Activated naive CD8-positive, alpha-beta T cell treated with anti-CD3 and anti-CD28 coated beads, Interleukin-2, amount 50 U/mL, for 16 hours (primary cell): ENCODE data around the gene WNT7B.
"Not testable (repeated sequence)": the region's sequence is repeated elsewhere in the genome, so short reads cannot be mapped to it uniquely, and the experiment has no call there.

ENCODE experiments used
- DNase-seq: peaks from one replicate; pipeline ENCODE4 v3.0.0-alpha.2; 2020; ENCODE audit warnings: low read depth, low spot score

WNT7B gene

DNA sequence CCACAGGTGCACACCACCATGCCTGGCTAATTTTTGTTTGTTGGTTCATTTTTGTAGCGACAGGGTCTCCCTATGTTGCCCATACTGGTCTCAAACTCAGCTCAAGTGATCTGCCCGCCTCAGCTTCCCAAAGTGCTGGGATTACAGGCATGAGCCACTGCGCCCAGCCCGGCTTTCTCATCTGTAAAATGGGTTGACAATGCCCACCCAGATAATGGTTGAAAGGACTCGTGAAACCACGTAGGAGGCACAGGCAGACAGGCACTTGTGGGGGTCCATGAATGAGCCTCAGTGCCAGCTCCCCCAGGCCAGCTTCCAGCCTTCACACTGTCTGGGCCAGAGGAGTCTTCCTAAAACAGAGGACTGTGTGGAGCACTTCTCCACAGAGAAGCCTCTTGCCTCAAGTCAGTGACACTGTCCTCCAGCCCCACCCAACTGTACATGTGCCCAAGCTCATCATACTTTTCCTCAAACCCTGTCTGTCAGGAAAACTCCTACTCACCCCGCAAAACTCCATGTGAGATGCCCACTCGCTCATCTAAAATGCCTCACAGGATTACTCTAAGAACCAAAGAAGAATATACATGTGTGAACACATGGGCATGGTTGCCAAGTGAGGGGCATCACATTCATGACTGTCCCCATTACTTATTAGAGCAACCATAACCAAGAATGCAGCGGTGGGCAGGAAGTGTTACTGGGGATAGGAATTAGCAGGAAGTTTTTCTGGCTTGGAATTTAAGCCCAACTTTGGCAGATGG is 32.1 kb upstream of the WNT7B start:
- no peak for DNase-seq

DNA sequence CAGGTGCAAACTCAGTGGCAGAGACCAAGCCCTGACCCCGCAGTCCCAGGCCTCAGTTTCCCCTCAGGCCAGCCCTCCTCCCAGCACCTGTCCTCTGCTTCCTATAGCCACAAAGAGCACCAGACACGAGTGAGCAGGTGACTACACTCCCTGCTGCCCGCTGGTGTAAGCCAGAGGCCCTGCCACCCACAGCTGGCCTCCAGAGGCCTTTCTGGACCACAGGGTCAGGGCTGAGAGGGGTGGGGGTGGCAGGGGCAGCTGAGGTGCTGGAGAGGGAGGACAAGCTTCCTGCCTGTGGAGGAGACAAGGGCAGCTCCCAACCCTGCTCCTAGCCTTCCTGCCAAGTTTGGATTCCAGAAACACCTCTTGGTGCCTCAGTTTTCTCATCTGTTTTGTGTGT is 31.3 kb upstream of the WNT7B start:
- no peak for DNase-seq

DNA sequence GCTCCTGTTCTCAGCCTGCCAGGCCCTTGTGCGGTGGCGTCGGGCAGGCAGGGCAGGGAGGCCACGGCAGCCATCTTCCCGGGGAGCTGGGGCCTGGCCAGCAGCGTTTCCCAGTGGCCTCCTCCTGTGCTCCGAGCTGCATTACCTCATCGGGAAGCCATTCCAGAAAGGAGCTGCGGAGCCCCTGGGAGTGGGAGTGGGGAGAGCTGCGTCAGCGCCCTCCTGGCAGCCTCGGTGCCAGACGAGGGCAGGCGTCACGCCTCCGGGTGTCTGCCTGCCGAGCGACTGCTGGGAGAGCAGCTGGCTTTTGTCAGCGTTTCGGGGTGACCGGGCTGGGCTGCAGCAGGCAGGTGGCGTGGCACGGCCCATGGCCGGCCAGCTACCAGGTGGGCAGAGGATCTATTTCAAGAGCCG is 30.9 kb upstream of the WNT7B start:
- DNase-seq: no peak

DNA sequence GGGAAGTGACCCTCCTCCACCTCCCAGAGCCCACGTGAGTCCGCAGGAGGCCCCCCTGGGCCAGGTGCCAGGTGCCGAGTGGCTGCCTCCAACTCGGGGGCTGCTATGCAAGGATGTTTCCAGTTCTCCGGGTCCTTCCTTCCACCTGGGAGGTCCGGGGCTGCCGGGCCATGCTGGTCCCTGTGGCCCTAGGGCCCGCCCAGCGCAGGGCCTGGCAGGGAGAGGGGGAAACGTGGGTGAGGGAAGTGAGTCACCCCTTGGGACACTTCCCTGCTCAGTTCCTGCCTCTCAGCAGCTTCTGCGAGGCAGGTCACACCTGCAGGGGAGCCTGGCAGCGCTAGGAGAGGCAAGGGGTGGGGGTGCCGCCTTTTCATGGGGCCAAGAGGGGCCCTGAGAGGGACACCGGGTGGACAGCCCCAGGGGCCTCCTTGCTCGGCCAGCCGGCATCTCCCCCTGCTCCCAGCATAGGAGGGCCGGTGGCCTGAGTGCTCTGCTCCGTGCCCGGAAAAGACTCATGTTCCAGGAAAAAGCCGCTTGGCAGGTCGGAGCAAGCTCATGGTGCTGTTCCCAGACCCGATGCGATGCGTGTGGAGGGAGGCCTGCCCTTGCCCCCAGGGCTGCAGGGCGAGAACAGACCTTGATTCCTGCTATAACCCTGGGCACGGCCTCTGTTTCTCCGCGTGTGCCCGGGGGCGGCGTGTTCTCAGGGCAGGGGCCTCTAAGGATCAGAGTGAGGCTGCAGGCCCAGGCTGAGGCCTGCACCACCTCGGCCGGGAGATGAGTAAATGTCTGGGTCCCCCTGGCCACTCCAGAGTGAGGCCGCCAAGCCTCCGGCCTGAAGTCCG is 30.3 kb upstream of the WNT7B start:
- DNase-seq: no peak

DNA sequence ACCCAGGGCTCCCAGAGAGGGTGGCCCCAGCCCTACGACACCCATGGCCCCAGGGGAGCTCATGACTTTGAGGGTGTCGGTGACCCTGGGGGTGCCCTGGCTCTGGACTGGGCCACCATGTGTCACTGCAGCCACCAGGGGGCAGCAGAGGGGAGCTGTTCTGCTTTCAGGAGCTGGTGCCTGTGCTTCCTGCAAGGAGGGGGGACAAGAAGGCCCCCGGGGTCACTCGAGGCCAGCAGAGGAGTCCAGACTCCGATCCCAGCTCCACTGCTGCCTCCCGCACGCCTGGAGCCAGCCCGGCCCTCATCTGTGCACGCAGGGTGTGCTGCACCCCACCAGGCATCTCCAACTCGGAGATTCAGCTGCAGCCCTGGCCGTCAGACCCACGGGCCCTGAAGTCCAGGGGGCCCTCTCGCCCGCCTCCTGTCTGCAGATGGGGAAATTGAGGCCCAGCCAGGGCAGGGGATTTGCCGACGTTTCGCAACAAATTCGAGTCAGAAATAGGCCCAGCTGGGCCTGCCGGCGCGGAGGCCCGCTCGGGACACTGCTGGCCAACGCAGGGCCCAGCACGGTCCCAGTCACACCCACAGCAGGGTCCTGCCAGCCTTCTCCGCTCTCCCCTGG is 29.5 kb upstream of the WNT7B start:
- peak; percentile 76 for DNase-seq

DNA sequence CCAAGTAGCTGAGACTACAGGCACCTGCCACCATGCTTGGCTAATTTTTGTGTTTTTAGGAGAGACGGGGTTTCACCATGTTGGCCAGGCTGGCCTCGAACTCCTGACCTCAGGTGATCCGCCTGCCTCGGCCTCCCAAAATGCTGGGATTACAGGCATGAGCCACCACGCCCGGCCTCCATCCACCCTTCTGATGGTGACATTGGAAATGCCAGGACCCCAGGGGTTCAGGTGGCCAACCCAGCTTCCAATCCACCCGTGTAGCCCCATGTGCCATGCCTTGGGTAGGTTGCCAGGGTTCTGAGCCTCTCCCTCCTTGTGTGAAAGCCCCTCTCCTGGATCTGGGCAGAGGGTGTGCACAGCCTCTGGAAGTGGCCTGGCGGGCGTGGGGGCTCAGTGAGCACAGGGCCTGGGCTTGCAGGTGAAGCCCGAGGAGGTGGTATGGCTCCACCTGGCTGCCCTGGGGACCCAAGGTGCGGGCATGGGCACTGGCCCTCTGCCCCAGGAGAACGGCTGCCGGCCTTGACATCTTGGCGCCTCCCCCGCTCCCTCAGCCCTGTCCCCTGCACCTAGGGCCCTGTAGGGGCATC is 28.2 kb upstream of the WNT7B start:
- not testable (repeated sequence) for DNase-seq

DNA sequence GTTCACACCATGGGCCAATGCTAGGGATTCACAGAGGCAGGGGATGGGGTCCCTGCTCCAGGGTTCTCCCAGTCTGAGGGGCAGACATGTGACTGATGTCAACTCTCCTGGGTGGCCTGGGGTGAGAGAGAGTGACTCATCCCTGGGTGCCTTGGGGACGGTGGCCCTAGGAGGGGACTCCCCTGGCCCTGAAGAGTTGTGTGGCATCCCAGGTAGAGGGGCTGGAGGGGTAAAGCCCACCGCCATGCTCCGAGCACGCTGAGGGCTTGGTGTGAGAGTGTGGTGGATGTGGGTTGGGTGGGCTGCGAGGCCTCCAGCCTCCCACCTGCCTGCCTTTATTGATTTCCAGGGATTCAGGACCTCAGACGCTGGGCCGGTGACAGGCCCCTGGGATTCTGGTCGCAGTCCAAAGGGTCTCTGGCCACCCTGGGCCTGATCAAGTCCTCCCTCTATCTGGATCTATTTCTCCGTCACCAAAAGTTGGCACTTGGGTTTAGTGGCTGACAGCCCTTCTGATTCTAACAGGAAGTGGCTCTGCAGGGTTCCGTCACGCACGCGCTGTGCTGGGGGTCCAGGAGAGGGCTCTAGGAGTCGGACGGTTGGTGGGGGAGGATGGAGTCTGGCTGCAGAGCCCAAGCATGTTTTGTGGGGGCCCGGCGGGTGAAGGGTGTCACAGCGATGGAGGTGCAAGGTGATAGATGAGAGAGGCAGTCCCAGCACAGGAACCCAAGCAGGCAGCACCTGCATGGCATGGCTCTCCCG is 27.3 kb upstream of the WNT7B start:
- DNase-seq: no peak

DNA sequence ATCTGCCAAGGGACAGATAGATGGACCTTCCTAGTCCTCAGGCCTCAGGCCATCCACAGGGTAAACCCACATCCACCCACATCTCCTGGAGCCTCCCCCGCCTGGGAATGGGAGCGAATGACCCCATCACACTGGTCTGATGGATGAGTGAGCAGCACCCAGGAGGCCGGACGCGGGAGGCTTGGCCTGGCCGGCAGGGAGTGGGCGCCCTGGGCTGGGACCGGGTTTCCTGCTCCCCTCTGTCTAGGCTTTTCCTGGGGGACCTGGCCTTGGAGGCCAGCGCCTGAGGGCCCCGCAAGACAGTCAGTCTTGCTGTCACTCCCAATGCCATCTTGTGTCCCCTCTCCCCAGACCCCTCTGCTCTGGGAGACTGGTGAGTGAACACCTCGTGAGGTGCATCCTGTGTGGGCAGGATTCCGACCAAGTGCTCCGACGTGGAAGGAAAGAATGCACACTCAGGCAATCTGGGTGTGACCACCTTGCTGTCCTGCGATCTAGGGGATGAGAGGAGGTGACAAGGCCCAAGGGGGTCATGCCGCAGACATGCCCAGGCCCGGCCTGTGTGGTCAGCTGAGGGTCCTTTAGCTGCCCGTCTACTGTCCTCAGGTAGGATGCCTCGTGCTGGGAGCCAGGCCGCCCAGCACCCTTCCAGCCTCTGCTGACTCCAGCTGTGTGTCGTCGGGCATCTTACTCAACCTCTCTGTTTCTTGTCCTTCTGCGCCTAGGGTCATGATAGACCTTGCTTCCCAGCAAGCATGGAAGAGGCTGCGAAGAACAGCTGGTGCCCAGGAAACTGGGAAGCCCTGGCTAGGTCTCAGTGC is 26.5 kb upstream of the WNT7B start:
- DNase-seq: no peak

DNA sequence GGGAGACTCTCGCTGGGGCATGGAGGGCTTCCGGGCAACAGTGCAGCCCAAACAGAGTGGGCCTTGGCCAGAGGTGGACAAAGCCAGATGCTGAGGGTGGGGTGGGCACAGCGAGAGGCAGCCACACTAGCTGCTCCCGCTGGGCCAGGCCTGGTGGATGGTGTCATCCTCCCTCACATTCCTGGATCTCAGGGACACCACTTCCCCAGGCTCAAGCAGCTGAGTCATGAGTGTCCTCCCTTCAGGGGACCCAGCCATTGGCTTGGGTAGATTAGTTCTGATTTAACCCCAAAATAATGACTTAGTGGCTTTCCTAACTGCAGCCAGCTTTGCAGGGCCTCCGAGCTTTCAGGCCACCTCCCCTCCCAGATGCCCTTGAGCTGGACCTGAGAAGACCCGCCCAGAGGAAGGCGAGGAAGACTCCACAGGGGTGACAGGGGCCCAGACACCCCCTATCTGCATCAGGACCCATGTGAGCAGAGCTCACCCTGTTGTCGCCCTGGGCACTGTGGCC is 25.9 kb upstream of the WNT7B start:
- no peak for DNase-seq

DNA sequence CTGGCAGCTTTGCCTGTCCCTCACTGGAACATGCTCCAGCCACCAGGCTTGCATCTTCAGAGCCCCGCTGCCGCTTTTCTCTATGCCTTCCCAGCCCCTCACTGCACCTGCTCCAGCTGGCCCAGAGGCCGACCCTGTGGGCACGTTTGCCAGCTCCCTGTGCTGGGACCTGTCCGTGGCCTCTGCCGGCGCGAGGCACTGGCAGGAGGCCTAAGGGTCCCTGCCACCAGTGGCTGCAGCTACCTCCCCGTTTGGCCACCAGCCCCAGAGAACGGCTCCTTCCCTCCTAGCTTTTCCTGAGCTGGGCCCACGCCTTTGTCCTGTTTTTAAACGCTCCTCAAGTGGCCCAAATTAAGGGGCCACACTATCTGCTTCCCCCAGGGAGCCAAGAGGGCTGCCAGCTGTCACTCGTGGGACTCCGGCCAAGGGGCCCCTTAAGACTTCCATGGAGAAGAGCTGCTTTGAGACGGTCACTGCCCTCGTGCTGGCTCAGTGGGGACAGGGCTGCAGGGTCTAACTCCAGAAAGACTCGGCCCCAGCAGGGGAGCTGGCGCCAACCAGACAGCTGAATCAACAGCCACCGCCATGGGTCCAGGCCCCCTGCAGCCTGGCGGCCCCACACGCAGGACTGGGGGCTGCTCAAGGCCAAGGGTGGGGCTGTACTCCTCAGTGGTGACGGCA is 24.6 kb upstream of the WNT7B start:
- no peak for DNase-seq

DNA sequence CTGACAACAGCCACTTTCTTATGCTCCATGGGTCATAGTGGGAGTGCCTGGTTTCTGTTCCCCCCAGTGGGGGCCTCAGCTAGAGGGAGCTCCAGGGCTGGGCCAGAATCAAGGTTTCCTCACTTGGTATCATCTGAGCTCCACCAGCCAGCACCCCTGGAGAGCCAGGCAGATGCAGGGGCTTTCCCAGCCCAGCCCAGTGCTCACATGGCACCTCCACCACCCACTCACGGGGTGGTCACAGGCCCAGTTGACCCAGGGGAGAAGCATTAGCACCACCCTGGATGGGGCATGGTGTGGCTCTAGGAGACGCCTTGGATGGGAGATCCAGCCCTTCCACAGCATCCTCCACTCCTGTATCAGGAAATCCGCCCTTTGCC is 24.1 kb upstream of the WNT7B start:
- DNase-seq: no peak

DNA sequence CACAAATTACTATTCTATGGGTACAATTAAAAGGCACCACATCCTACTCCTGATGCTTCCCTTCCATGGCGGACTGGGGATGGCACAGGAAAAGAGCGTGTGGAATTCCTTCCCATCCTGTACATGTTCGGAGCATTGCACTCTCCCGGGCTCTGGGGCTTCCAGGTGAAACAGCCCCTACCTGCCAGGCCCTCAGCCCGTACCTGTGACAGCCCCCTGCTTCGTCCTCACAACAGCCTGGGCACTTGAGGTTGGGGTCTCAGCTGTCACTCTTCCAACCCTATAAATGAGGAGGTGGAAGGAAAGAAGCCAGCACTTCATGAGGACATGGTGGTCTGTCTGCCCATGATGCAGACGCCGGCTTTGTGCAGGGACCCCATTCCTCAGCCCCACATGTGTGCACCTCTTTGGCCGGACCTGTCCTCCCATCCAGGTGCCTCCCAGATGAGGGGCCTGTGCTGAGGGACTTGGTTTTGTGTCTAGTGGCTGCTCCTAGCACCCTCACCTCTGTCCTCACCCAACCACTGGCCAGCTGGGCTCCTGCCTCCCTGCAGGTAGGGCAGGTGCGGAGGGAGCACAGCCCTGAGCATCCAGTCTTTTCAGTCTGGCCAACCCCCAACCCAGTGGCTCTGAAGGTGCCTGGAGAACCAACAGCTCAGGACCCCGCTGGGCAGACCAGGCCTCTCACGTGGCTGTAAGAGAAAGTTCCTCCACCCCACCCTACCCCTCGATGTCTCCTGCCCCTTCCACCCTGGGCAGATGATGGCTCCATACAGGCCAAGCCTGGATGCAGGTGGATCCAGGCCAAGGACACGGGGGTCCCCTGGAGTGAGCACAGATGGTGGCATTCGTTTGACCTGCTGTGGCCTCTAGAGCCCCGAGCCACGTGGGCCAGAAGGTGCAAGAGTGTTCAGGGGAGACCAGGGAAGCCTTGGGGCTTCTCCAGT is 23.4 kb upstream of the WNT7B start:
- no peak for DNase-seq

DNA sequence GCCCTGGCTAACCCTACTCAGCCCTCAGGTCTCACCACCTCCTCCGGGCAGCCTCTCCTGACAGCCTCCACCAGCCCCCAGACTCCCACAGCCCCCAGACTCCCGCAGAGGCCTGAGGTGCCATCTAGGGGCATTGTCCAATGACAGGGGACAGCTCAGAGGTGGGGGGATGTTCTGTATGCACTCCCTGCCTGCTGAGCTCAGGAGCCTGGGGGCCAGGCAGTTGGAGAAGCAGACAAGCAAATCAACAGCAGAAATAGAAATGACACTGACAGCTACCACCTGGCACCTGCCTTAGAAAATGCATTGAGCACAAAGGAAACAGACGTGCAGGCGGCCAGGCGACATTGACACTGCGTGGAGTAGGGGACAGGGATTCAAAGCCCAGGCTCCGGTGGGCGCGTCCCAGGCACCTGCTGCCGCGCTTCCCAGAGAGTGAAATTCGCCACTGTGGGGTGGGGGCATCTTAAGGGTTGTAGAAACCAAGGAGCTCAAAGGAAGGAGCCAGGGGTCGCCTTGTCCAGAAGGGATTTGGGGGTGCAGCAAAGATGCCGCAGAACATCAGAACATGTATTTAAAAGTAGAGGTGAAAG is 22.5 kb upstream of the WNT7B start:
- DNase-seq: no peak

DNA sequence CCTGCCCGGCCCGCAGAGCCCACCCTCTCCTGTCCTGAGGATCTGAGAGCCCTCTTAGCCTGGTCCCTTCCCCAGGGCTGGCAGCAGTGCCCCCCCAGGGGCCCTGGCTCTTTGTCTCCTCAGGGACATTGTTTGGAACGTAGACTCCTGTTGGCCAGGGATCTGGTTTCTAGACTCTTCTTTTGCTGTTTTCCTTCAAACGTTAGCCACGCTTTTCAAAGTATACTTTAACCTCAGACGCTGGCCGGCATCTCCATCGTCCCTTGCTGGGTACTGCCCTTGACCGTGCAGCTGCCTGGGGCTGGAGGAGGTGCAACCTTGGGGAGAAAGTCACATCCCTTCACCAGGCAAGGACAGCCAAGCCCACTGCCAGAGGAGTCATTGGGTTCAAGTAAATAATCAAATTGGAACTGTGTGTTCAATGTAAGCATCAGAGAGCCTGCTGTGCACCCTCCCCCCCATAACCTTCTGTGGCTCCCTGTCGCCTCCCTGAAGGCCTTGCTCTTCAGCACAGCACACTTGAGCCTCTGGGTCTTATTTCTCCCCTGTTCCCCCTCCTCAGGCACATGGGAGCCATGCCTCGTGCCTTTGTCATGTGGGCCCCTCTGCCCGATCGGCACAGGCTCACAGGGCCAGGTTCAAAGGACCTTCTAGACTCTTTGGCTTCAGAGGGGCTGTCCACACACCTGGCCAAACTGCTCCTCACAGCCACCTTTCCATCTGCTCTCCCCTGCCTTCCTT is 21.8 kb upstream of the WNT7B start:
- DNase-seq: no peak

DNA sequence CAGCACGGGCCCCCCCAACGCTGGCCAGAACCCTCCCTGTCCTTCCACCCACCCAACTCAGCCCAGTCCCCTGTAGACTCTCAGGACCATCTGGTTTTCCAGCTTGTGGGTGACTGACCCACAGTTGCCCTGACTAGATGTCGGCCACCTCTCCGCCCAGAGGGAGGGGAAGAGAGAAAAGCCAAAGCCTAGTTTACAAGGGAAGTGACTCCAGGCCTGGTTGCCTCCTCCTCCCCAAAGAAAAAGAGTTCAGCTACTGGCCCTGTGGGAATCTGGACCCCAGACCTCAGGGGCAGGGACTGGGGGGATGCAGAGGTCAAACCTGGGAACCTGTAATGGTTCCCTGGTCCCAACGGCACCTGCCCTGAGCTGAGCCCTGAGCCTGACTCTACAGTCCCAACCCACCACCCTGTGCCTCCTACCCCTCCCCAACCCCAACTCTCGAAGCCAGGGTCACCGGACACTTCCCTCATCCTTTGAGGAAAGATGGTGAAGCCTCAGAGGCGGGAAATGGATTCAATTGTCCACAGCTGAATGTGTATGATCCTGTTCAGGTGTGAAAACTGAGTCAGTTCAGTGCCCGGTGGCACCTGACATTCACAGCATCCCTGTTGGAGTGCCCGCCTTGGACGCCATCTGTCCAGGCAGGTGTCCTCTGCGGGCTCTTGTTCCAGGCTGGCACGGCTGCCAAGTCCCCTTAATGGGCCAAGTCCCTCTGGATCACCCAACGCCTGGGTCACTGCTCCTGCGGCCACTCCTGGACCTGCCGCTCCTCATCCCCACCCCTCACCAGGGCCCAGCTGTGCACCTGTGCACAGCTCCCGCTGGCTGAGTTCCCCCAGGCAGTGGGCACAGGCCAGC is 21.0 kb upstream of the WNT7B start:
- DNase-seq: no peak

DNA sequence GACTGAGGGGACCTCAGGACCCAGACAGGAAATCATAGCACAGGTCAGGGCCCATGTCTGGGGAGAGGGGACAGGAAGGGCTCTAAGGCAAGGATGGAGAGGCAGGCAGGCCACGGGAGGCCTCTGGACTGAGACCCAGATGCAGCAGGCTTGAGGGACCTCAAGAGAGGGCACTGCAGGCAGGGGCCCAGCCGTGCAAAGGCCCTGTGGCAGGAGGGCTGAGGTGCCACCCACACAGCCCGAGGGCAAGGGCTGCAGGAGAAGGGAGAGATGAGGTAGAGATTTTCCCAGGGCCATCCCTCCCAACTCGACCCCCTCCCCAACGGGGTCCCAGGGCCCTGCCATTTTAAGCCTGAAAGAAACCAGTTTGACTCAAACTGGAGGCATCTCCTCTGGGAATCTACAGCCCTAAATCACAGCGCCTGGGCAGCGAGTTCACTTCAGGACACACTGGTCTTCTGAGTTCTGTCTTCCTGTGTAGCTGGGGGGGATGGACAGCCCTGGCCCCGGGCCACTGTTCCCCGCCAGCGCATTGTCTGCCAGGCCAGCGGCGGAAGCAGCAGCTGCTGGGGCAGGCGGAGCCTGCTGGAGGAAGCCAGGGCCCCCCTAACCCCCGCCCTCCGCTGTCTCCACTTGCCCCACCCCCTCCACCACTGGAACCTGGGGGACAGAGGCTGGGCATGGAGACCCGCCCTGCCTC is 20.3 kb upstream of the WNT7B start:
- no peak for DNase-seq
